Right forelimb (tissue), 1 donor: ENCODE measurements around the gene OR10H4.
"Not testable (repeated sequence)": the region's sequence is repeated elsewhere in the genome, so short reads cannot be mapped to it uniquely, and the experiment has no call there.

Experiments
- DNase-seq: peaks from one replicate; pipeline ENCODE4 v3.0.0-alpha.2; 2018

Gene OR10H4

GRCh38 chr19:15944401-15944800 is 4.4 kb upstream of the OR10H4 start:
- DNase-seq = no peak

GRCh38 chr19:15945301-15945700 is 3.5 kb upstream of the OR10H4 start:
- DNase-seq = no peak

GRCh38 chr19:15954820-15955219 is 6.0 kb downstream of the OR10H4 start:
- no peak for DNase-seq

GRCh38 chr19:15962319-15962718 is 13.5 kb downstream of the OR10H4 start:
- no peak for DNase-seq

GRCh38 chr19:15964231-15964630 is 15.4 kb downstream of the OR10H4 start:
- no peak for DNase-seq

GRCh38 chr19:15971224-15971780 is 22.5 kb downstream of the OR10H4 start:
- DNase-seq = no peak

- DNase-seq = not testable (repeated sequence)
Observed at GRCh38 chr19:15972043-15972442, 23.2 kb downstream of the OR10H4 start.

- no peak for DNase-seq
Observed at GRCh38 chr19:15974856-15975255, 26.0 kb downstream of the OR10H4 start.

- no peak for DNase-seq
Observed at GRCh38 chr19:15976836-15977689, 28.3 kb downstream of the OR10H4 start.

- DNase-seq = no peak
Observed at GRCh38 chr19:15977690-15978089, 28.9 kb downstream of the OR10H4 start.

GRCh38 chr19:15979293-15979692 is 30.5 kb downstream of the OR10H4 start:
- no peak for DNase-seq

GRCh38 chr19:15985831-15986230 is 37.0 kb downstream of the OR10H4 start:
- DNase-seq = not testable (repeated sequence)

- DNase-seq = no peak
Observed at GRCh38 chr19:15986701-15987100, 37.9 kb downstream of the OR10H4 start.

GRCh38 chr19:15989889-15990288 is 41.1 kb downstream of the OR10H4 start:
- DNase-seq = no peak

GRCh38 chr19:15991602-15992001 is 42.8 kb downstream of the OR10H4 start:
- DNase-seq = no peak

GRCh38 chr19:15992014-15992413 is 43.2 kb downstream of the OR10H4 start:
- no peak for DNase-seq

- no peak for DNase-seq
Observed at GRCh38 chr19:15995536-15995935, 46.7 kb downstream of the OR10H4 start.

- no peak for DNase-seq
Observed at GRCh38 chr19:15998166-15998565, 49.4 kb downstream of the OR10H4 start.
